HepG2 (cell line): ENCODE data around the gene SPAG8. TPM values are rescaled to one million over a fixed set of nuclear protein-coding genes. Genes with fewer than 3 reads are reported as not detected.
A peak's percentile ranks its signal among the peaks of the same experiment; 100 is the strongest.

Experiments
- CHD2 ChIP-seq: IDR thresholded peaks from 2 replicates; pipeline ENCODE4 v1.6.1; 2011; ENCODE audit warnings: low read depth, low read length, improper control_type of control experiment
- GLMP ChIP-seq: sonication (generic); formaldehyde crosslinking; IDR thresholded peaks from 2 replicates; pipeline ENCODE4 v1.9.0; 2021; ENCODE audit warnings: missing genetic modification reagents, mild to moderate bottlenecking, borderline replicate concordance
- MXD4 ChIP-seq: IDR thresholded peaks from 2 replicates; pipeline ENCODE4 v1.6.1; 2016; ENCODE audit warnings: mild to moderate bottlenecking, missing biosample characterization, missing genetic modification reagents
- NCOA2 ChIP-seq: sonication (generic); formaldehyde crosslinking; IDR thresholded peaks from 2 replicates; pipeline ENCODE4 v1.8.0; 2022; ENCODE audit warnings: inconsistent platforms
- NFIB ChIP-seq: sonication (generic); formaldehyde crosslinking; IDR thresholded peaks from 2 replicates; pipeline ENCODE4 v1.9.0; 2021; ENCODE audit warnings: missing genetic modification reagents, mild to moderate bottlenecking, borderline replicate concordance
- POLR2AphosphoS2 ChIP-seq: IDR thresholded peaks from 2 replicates; pipeline ENCODE4 v1.6.1; 2011; ENCODE audit warnings: low read depth, low read length, improper control_type of control experiment
- STAG1 ChIP-seq: sonication (generic); formaldehyde crosslinking; IDR thresholded peaks from 2 replicates; pipeline ENCODE4 v1.4.0; 2020; ENCODE audit warnings: missing genetic modification reagents
- TOPORS ChIP-seq: sonication (generic); formaldehyde crosslinking; IDR thresholded peaks from 2 replicates; pipeline ENCODE4 v1.8.0; 2023; ENCODE audit warnings: mild to moderate bottlenecking, missing genetic modification reagents
- ZBTB46 ChIP-seq: sonication (generic); formaldehyde crosslinking; IDR thresholded peaks from 2 replicates; pipeline ENCODE4 v1.4.0; 2020; ENCODE audit warnings: mild to moderate bottlenecking, missing genetic modification reagents, borderline replicate concordance
- ZHX2 ChIP-seq, 2 experiments: sonication (generic) in 1 of 2; formaldehyde crosslinking in 1 of 2; IDR thresholded peaks; 2 replicates each; pipeline versions ENCODE4 v1.6.1 to v1.9.0; 2014 to 2022; ENCODE audit warnings: antibody characterized with exemption in 1 of 2, borderline replicate concordance in 1 of 2, inconsistent platforms in 1 of 2, low read depth in 1 of 2, missing genetic modification reagents in 1 of 2
- ZNF251 ChIP-seq: sonication (generic); formaldehyde crosslinking; IDR thresholded peaks from 2 replicates; pipeline ENCODE4 v1.9.0; 2021; ENCODE audit warnings: mild to moderate bottlenecking, missing genetic modification reagents
- ZNF468 ChIP-seq: sonication (generic); formaldehyde crosslinking; IDR thresholded peaks from 2 replicates; pipeline ENCODE4 v1.8.0; 2022; ENCODE audit warnings: mild to moderate bottlenecking, moderate library complexity, missing genetic modification reagents
- ZNF547 ChIP-seq: sonication (generic); formaldehyde crosslinking; IDR thresholded peaks from 2 replicates; pipeline ENCODE4 v1.5.1; 2020; ENCODE audit warnings: mild to moderate bottlenecking, missing genetic modification reagents
- ZNF564 ChIP-seq: sonication (generic); formaldehyde crosslinking; IDR thresholded peaks from 2 replicates; pipeline ENCODE4 v1.8.1; 2023; ENCODE audit warnings: mild to moderate bottlenecking, missing genetic modification reagents
- polyA plus RNA-seq, 8 experiments: library from polyadenylated mRNA; depleted of rRNA in 3 of 8; stranded (reverse) in 7 of 8; unstranded in 1 of 8; fragments of >200 nt; fragmentation: Illumina TruSeq in 4 of 8; extraction: Trizol in 4 of 8; gene quantifications; 2 replicates each; pipeline versions ENCODE4 v1.2.1 to v1.2.3, GENCODE V29; 2011 to 2016; ENCODE audit warnings: low read depth in 4 of 8, missing spikeins in 1 of 8, mixed read lengths in 1 of 8; ENCODE audit not compliant: insufficient read depth in 1 of 8
- total RNA-seq, 5 experiments: library from RNA; depleted of rRNA; stranded (reverse); fragments of >200 nt; fragmentation: Illumina TruSeq; extraction: Trizol; gene quantifications; 2 replicates each; pipeline ENCODE4 v1.2.3, GENCODE V29; 2016; ENCODE audit warnings: low read depth in 1 of 5
- TF ChIP-seq, protein P1 (sequence below), 2 experiments: fragments of 450-650 bp in 1 of 2; sonication (generic) in 1 of 2; formaldehyde crosslinking; IDR thresholded peaks; 2 replicates each; pipeline versions ENCODE4 v1.5.0 to v1.8.0; 2020 to 2022; ENCODE audit warnings: mild to moderate bottlenecking in 1 of 2, missing genetic modification reagents in 1 of 2
- TF ChIP-seq, protein P2 (sequence below): sonication (generic); formaldehyde crosslinking; conservative IDR thresholded peaks from 2 replicates; pipeline ENCODE4 v1.4.0; 2020; ENCODE audit warnings: missing genetic modification reagents
- TF ChIP-seq, protein P3 (sequence below): IDR thresholded peaks from 2 replicates; pipeline ENCODE4 v1.6.1; 2012; ENCODE audit warnings: inconsistent platforms

SPAG8 gene
- total and polyA plus RNA-seq, 2 of the 13 experiments (the other 11 are each of a cell fraction or from before 2014, with no cell fraction given) = 0.18 to 0.27 TPM

GRCh38 chr9:35814106-35814840 is 2.2 kb upstream of the SPAG8 start (continued):
- TF ChIP-seq ZBTB46 (CRISPR knock-in tag) = no peak
- TF ChIP-seq NFIB (CRISPR knock-in tag) = no peak
- TF ChIP-seq ZNF564 = 0 out of 2 replicates have a peak, but pooled peaks have one; percentile 34
- no peak for TF ChIP-seq ZHX2 (IDR thresholded peaks at IDR 0.05; ENCODE audit: low read depth)
- 0 out of 2 replicates have a peak, but pooled peaks have one; percentile 86 for TF ChIP-seq ZHX2 (CRISPR knock-in tag; IDR thresholded peaks at IDR 0.05; ENCODE audit: borderline replicate concordance)
- no peak for TF ChIP-seq ZNF251 (CRISPR knock-in tag)
- no peak for TF ChIP-seq CHD2
- TF ChIP-seq, protein P1, sequence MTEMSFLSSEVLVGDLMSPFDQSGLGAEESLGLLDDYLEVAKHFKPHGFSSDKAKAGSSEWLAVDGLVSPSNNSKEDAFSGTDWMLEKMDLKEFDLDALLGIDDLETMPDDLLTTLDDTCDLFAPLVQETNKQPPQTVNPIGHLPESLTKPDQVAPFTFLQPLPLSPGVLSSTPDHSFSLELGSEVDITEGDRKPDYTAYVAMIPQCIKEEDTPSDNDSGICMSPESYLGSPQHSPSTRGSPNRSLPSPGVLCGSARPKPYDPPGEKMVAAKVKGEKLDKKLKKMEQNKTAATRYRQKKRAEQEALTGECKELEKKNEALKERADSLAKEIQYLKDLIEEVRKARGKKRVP (CRISPR knock-in tag; IDR thresholded peaks at IDR 0.05) = peak in 1 of 2 experiments; percentile 95; a peak in 2 of 4 replicates
- no peak for TF ChIP-seq MXD4 (CRISPR knock-in tag)
- no peak for TF ChIP-seq ZNF468 (CRISPR knock-in tag)
- TF ChIP-seq, protein P2, sequence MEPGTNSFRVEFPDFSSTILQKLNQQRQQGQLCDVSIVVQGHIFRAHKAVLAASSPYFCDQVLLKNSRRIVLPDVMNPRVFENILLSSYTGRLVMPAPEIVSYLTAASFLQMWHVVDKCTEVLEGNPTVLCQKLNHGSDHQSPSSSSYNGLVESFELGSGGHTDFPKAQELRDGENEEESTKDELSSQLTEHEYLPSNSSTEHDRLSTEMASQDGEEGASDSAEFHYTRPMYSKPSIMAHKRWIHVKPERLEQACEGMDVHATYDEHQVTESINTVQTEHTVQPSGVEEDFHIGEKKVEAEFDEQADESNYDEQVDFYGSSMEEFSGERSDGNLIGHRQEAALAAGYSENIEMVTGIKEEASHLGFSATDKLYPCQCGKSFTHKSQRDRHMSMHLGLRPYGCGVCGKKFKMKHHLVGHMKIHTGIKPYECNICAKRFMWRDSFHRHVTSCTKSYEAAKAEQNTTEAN = 0 out of 2 replicates have a peak, but pooled peaks have one; percentile 34
- TF ChIP-seq POLR2AphosphoS2 = no peak
- no peak for TF ChIP-seq TOPORS (CRISPR knock-in tag)
- TF ChIP-seq NCOA2 (CRISPR knock-in tag) = no peak; the same call in none of the 2 replicates
- no peak for TF ChIP-seq GLMP (CRISPR knock-in tag)
- TF ChIP-seq, protein P3, sequence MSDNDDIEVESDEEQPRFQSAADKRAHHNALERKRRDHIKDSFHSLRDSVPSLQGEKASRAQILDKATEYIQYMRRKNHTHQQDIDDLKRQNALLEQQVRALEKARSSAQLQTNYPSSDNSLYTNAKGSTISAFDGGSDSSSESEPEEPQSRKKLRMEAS = peak; percentile 79
- no peak for TF ChIP-seq STAG1 (CRISPR knock-in tag)
- no peak; the same call in none of the 2 replicates for TF ChIP-seq ZNF547
